Right lobe of liver (tissue), 4 donors: Measurements from ENCODE around the gene IZUMO4.

ENCODE experiments used
- CTCF ChIP-seq, 4 donors: fragments of 200-600 bp in 3 of 4; fragments of 450-650 bp in 1 of 4; IDR thresholded peaks; one replicate each; pipeline versions ENCODE4 v1.5.1 to v1.8.0; 2016 to 2022; ENCODE audit warnings: antibody characterized with exemption in 4 of 4, mild to moderate bottlenecking in 2 of 4
- POLR2A ChIP-seq: fragments of 450-650 bp; IDR thresholded peaks from one replicate; pipeline ENCODE4 v1.6.1; 2017; ENCODE audit warnings: antibody characterized with exemption, mild to moderate bottlenecking
- donor health status: DM: no; HTN: no; CAD: no.
- donor health status: DM: no; HTN: no; CAD: no.
- donor health status: DM: no; HTN: yes; CAD: no.

GRCh38 chr19:2109046-2109864, 12.5 kb downstream of the IZUMO4 start:
- no peak for TF ChIP-seq CTCF (IDR thresholded peaks at IDR 0.05)
- no peak for TF ChIP-seq POLR2A
